PC-9 (cell line): ENCODE results near the gene SBK3. TPM values are rescaled to one million over a fixed set of nuclear protein-coding genes. Genes with fewer than 3 reads are reported as not detected.

Source experiments
- BruUV-seq: library from RNA; stranded (reverse); fragments of 400-500 nt; replicated peaks from 2 replicates; lab custom pipeline; 2021; lab: Mats Ljungman, UMichigan
- CTCF ChIA-PET: fragments of 300-600 bp; sonication (Branson Sonifier 250); formaldehyde crosslinking; loops from one replicate; lab custom pipeline; 2022; ENCODE audit warnings: antibody characterized with exemption; lab: Charles Lee
- POLR2A ChIA-PET: fragments of 300-600 bp; sonication (Branson Sonifier 250); formaldehyde crosslinking; loops from one replicate; lab custom pipeline; 2022; ENCODE audit warnings: antibody characterized with exemption; ENCODE audit not compliant: unreplicated experiment; lab: Charles Lee
- DNase-seq, 2 experiments: peaks; one replicate each; pipeline versions ENCODE4 v3.0.0 to v3.0.0-alpha.2; 2015 to 2022; ENCODE audit warnings: mixed read lengths in 1 of 2
- H2AFZ ChIP-seq: fragments of 200-600 bp; sonication (generic); 2 replicates; pipeline ENCODE4 v1.8.1; 2017; ENCODE audit warnings: antibody characterized with exemption
- H3F3A ChIP-seq: fragments of 200-600 bp; sonication (generic); 2 replicates; pipeline ENCODE4 v1.8.1; 2017; ENCODE audit warnings: antibody characterized with exemption, mild to moderate bottlenecking, low read depth; ENCODE audit not compliant: insufficient read depth
- H3K27ac ChIP-seq: fragments of 200-600 bp; sonication (generic); 2 replicates; pipeline ENCODE4 v1.6.1; 2016; ENCODE audit warnings: mixed run types
- H3K27me3 ChIP-seq: fragments of 200-600 bp; sonication (generic); 2 replicates; pipeline ENCODE4 v1.6.1; 2016; ENCODE audit warnings: low read depth, mixed run types; ENCODE audit not compliant: insufficient read depth
- H3K36me3 ChIP-seq: fragments of 200-600 bp; sonication (generic); 2 replicates; pipeline ENCODE4 v1.6.1; 2016; ENCODE audit warnings: low read depth, mixed run types
- H3K4me1 ChIP-seq: fragments of 200-600 bp; sonication (generic); replicated peaks from 2 replicates; pipeline ENCODE4 v1.6.1; 2016; ENCODE audit warnings: mixed run types; ENCODE audit not compliant: insufficient read depth
- H3K4me2 ChIP-seq: fragments of 200-600 bp; sonication (generic); 2 replicates; pipeline ENCODE4 v1.6.1; 2017; ENCODE audit warnings: mixed run types
- H3K4me3 ChIP-seq: fragments of 200-600 bp; sonication (generic); 2 replicates; pipeline ENCODE4 v1.6.1; 2016; ENCODE audit warnings: mixed run types
- H3K79me2 ChIP-seq: fragments of 200-600 bp; sonication (generic); 2 replicates; pipeline ENCODE4 v1.6.1; 2017; ENCODE audit warnings: low read depth, mixed run types
- H3K9me2 ChIP-seq: fragments of 200-600 bp; sonication (generic); 2 replicates; pipeline ENCODE4 v1.8.1; 2017; ENCODE audit warnings: mild to moderate bottlenecking; ENCODE audit not compliant: insufficient read depth
- H3K9me3 ChIP-seq: fragments of 200-600 bp; sonication (generic); 2 replicates; pipeline ENCODE4 v1.8.1; 2016; ENCODE audit warnings: low read depth; ENCODE audit not compliant: insufficient read depth
- H4K20me1 ChIP-seq: fragments of 200-600 bp; sonication (generic); 2 replicates; pipeline ENCODE4 v1.8.1; 2017; ENCODE audit not compliant: insufficient read depth
- EZH2 ChIP-seq: fragments of 200-600 bp; sonication (generic); IDR thresholded peaks from 2 replicates; pipeline ENCODE4 v1.8.0; 2017; ENCODE audit warnings: antibody characterized with exemption, low read depth
- intact Hi-C: fragments of 100-400 bp; cut with micrococcal nuclease; formaldehyde crosslinking; loops from one replicate; pipeline ENCODE4 v1.10.0; 2022; ENCODE audit not compliant: unreplicated experiment
- total RNA-seq: library from RNA; stranded (reverse); gene quantifications from 2 replicates; pipeline ENCODE4 v1.2.3, GENCODE V29; 2021
- TF ChIP-seq, protein P1 (sequence below): fragments of 200-600 bp; sonication (generic); conservative IDR thresholded peaks from 2 replicates; pipeline ENCODE4 v1.6.1; 2017; ENCODE audit warnings: mixed run types, antibody characterized with exemption, mild to moderate bottlenecking, moderate library complexity

Gene SBK3
- total RNA-seq, 1 experiment from 2014 or later: 41.4 TPM

DNA sequence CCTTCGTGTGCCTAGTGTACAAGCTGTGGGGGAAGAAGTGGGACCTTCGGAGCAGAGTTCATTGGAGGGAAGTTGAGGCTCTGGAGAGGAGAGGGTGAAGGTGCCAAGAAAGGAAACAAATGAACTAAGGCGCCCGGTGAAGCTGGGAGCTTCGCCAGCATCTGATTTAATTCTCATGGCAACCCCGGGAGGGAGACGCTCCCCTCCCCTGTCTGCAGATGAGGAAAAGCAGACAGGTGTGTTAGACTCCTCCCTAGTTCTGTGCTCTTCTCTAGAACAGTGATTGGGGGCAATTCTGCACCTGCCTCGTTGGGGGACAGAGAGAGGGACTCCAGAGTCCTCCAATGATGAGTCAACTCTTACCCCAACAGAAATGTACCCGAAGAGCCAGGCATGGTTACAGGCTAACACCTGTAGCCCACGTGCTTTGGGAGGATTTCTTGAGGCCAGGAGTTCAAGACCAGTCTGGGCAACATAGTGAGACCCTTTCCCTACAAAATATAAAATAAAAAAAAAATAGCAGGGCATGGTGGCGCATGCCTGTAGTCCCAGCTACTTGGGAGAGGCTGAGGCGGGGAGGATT lies 52.9 kb downstream of the SBK3 start:
- POLR2A ChIA-PET: interaction anchor here (0.6 kb wide), 1 partner anchor 1246 kb away, joined by 3 read pairs; no protein-coding TSS in a partner anchor
- no peak overlapping the region for H3K4me3 ChIP-seq

DNA sequence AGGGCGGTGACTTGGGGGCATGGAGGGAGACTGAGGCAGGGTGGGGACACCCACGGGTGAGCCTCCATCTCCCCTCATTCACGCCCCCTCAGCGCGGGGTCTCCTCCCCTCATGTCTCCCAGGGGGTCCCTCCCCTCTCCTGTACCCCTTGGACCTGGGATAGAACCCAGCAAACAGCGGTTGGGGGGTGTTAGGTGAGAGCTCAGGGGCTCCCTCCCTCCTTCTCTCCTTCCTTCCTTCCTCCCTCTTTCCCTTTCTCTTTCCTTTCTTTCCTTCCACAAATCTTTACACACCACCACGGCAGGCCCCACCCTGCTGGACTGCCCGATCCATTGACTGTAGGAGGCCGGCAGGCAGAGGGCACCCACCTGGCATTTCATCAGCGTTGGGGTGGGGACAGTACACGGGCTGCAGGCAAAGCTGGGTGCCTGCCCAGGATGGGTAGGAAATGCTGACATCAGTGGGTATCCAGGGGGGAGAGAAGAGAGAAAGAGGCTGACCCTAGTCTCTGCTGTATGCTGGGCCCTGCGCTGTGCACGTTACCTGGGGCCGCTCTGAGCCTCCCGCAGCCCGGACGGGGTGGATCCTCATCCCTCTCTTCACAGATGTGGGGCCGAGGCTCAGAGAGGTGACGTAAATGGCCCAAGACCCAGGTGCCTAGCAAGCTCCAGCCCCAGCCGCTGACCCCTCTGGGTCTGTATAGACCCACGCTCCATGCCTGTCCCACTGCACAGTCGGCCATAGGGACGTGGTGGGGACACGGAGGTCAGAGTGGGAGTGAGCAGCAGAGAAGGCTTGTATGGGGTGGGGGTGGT lies 53.6 kb downstream of the SBK3 start:
- Histone ChIP-seq H3K79me2 (no peaks in the 10 kb centered on the region), H4K20me1 (no peaks in the 10 kb centered on the region), H3K27me3 (peaks cover 3% of the 10 kb centered on the region; the same call in 1 of the 2 replicates), H3K36me3 (no peaks in the 10 kb centered on the region), H3K4me2 (no peak overlapping the region), H3K4me1 (peaks cover 26% of the 10 kb centered on the region), H3K9me2 (no peaks in the 10 kb centered on the region), H3K9me3 (no peaks in the 10 kb centered on the region), H3F3A (peaks cover 26% of the 10 kb centered on the region), H3K27ac (no peak overlapping the region), H2AFZ (no peak overlapping the region), H3K4me3 (no peak overlapping the region)
- no peak for DNase-seq
- intact Hi-C loops: no loop called here
- POLR2A ChIA-PET: interaction anchor here (0.6 kb wide), 2 partner anchors 24 to 1246 kb away, joined by 3 to 7 read pairs; no protein-coding TSS in a partner anchor
- CTCF ChIA-PET: no interaction called here
- no TSS peak for BruUV-seq
- TF ChIP-seq, protein P1, sequence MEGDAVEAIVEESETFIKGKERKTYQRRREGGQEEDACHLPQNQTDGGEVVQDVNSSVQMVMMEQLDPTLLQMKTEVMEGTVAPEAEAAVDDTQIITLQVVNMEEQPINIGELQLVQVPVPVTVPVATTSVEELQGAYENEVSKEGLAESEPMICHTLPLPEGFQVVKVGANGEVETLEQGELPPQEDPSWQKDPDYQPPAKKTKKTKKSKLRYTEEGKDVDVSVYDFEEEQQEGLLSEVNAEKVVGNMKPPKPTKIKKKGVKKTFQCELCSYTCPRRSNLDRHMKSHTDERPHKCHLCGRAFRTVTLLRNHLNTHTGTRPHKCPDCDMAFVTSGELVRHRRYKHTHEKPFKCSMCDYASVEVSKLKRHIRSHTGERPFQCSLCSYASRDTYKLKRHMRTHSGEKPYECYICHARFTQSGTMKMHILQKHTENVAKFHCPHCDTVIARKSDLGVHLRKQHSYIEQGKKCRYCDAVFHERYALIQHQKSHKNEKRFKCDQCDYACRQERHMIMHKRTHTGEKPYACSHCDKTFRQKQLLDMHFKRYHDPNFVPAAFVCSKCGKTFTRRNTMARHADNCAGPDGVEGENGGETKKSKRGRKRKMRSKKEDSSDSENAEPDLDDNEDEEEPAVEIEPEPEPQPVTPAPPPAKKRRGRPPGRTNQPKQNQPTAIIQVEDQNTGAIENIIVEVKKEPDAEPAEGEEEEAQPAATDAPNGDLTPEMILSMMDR: no peak
- no peak for TF ChIP-seq EZH2

More for the DNA sequence above, 52.9 kb downstream of the SBK3 start:
- H3K27ac ChIP-seq: no peak overlapping the region
- no peaks in the 10 kb centered on the region for H3K79me2 ChIP-seq
- TF ChIP-seq, protein P1: no peak
- no peak for TF ChIP-seq EZH2
- no peak for DNase-seq
- H3F3A ChIP-seq: peaks cover 19% of the 10 kb centered on the region
- CTCF ChIA-PET: no interaction called here
- H3K9me2 ChIP-seq: no peaks in the 10 kb centered on the region
- no peaks in the 10 kb centered on the region for H3K36me3 ChIP-seq
- intact Hi-C loops: no loop called here
- H3K27me3 ChIP-seq: peaks cover 3% of the 10 kb centered on the region; the same call in 1 of the 2 replicates
- no TSS peak for BruUV-seq
- no peaks in the 10 kb centered on the region for H3K9me3 ChIP-seq
- H3K4me2 ChIP-seq: no peak overlapping the region
- peaks cover 19% of the 10 kb centered on the region for H3K4me1 ChIP-seq
- H2AFZ ChIP-seq: no peak overlapping the region
- H4K20me1 ChIP-seq: no peaks in the 10 kb centered on the region

Other genes starting within 250 kb of the SBK3 start
- gene TMEM150B, start 220.2 kb downstream of the SBK3 start, total RNA-seq: not detected in 2 replicates
- 71.6 and 80.7 TPM in 2 replicates for gene KMT5C, start 205.7 kb downstream of the SBK3 start, total RNA-seq
- 3.3 and 3.7 TPM in 2 replicates for gene COX6B2, start 190.8 kb downstream of the SBK3 start, total RNA-seq
- 0.11 TPM in 1 of 2 replicates, not detected in the other for gene GARIN5B, start 182.3 kb downstream of the SBK3 start, total RNA-seq
- gene IL11, start 175.1 kb downstream of the SBK3 start, total RNA-seq: 4.1 and 6.6 TPM in 2 replicates
- gene TMEM190, start 168.7 kb downstream of the SBK3 start, total RNA-seq: not detected in 2 replicates
- 40.4 and 94.5 TPM in 2 replicates for gene TMEM238, start 161.3 kb downstream of the SBK3 start, total RNA-seq
- gene RPL28, start 159.6 kb downstream of the SBK3 start, total RNA-seq: 2,433 and 2,547 TPM in 2 replicates
- 359 and 395 TPM in 2 replicates for gene UBE2S, start 137.8 kb downstream of the SBK3 start, total RNA-seq
- gene SHISA7, start 102.2 kb downstream of the SBK3 start, total RNA-seq: not detected in 2 replicates
- 92.4 and 113 TPM in 2 replicates for gene ISOC2, start 83.9 kb downstream of the SBK3 start, total RNA-seq
- gene C19orf85, start 80.8 kb downstream of the SBK3 start, total RNA-seq: 0.73 and 0.74 TPM in 2 replicates
- 17.7 and 19.3 TPM in 2 replicates for gene ZNF628, start 68.9 kb downstream of the SBK3 start, total RNA-seq
- 61.6 and 103 TPM in 2 replicates for gene NAT14, start 60.4 kb downstream of the SBK3 start, total RNA-seq
- gene SSC5D, start 57.1 kb downstream of the SBK3 start, total RNA-seq: 3.9 and 4.8 TPM in 2 replicates
- 3.5 and 3.9 TPM in 2 replicates for gene SBK2, start 8.4 kb downstream of the SBK3 start, total RNA-seq
- 49.0 TPM in 2 replicates for gene ZNF579, start 35.3 kb upstream of the SBK3 start, total RNA-seq
- 25.2 and 25.4 TPM in 2 replicates for gene FIZ1, start 54.0 kb upstream of the SBK3 start, total RNA-seq
- 30.0 and 37.0 TPM in 2 replicates for gene ZNF524, start 54.7 kb upstream of the SBK3 start, total RNA-seq
- 26.8 and 30.3 TPM in 2 replicates for gene ZNF865, start 60.1 kb upstream of the SBK3 start, total RNA-seq
- gene ZNF784, start 79.0 kb upstream of the SBK3 start, total RNA-seq: 5.4 and 7.7 TPM in 2 replicates
- gene ZNF580, start 95.5 kb upstream of the SBK3 start, total RNA-seq: 56.6 and 64.7 TPM in 2 replicates
- gene ZNF581, start 98.1 kb upstream of the SBK3 start, total RNA-seq: 53.5 and 81.9 TPM in 2 replicates
- gene CCDC106, start 102.7 kb upstream of the SBK3 start, total RNA-seq: 3.2 and 6.7 TPM in 2 replicates
- 252 and 323 TPM in 2 replicates for gene U2AF2, start 109.5 kb upstream of the SBK3 start, total RNA-seq
- gene EPN1, start 129.7 kb upstream of the SBK3 start, total RNA-seq: 232 and 274 TPM in 2 replicates
- not detected in 2 replicates for gene NLRP9, start 192.9 kb upstream of the SBK3 start, total RNA-seq
- not detected in 2 replicates for gene RFPL4A, start 213.6 kb upstream of the SBK3 start, total RNA-seq
- not detected in 2 replicates for gene RFPL4AL1, start 223.6 kb upstream of the SBK3 start, total RNA-seq